HG02588 (cell line): ENCODE data around the gene NCOA1.

Experiments used
- ATAC-seq: cut with Tn5 transposase; IDR thresholded peaks from one replicate; pipeline ENCODE4 v1.9.1; 2021; ENCODE audit warnings: mild to moderate bottlenecking, moderate library complexity; ENCODE audit not compliant: unreplicated experiment

Gene NCOA1

DNA sequence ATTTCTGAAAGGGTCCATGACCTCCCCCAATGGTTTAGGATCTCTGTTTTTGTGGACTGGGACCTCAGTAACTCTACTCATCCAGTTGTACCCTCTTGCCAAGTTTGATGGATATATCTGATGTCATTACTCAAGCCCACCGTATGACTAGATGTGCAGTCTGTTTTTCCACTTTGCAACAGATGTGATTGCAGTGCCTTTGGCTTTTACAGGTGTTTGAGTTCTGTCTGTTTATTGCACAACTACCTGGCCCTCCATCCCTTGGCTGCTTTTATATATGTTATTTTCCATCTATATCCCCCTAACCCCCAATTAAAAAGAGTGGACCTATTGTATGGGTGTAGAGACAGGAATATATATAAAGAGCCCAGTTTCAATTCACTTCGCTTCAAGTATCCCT, 10.8 kb downstream of the NCOA1 start:
- ATAC-seq = no peak

DNA sequence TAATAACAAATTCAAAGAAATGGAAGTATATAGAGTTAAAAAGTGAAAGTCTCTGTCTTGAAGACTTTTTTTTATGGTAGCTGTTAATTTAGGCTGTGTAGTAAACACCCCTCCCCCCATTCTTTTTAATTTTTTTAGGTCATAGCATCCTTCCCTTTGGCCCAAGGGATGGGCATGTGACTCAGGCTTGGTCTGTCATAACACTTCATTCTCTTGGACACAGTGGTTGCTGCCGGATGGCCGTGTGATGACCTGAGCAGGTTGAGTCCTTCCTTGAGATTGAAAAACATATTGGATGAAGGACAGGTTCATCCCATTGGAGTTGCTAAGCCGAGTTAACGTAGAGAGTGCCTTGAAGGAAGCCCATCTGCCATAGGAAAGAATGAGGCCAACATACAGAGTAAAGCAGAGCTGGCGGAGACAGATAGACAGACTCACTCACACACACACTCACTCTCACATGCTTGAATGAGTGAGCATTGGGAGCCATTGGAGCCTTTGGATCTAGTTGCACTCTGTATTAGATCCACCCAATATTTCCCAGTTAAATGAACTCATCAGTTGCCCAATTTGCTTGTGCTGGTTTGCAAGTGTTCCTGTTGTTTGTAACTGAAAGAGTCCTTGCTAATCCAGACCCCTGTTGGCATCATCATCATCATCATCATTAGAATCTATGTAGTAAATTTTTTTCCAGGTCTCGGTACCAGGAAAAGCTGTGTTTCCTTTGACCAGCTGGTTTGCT, 14.7 kb downstream of the NCOA1 start:
- ATAC-seq = no peak

DNA sequence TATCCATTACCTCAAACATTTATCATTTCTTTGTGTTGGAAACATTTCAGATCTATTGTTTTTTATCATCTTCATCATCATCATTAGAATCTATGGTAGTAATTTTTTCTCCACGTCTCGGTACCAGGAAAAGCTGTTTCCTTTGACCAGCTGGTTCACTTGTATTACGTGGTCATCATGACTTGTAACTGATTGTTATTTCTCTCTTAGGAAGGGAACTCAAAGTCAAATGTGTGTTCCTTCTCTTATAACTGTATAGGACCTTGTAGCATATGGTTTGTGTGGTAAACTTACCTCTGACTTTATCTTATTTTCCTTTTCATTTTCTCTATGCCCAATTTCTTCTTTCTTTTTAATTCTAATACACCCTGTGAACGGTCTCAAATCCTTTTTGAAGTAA, 16.5 kb downstream of the NCOA1 start:
- no peak for ATAC-seq

DNA sequence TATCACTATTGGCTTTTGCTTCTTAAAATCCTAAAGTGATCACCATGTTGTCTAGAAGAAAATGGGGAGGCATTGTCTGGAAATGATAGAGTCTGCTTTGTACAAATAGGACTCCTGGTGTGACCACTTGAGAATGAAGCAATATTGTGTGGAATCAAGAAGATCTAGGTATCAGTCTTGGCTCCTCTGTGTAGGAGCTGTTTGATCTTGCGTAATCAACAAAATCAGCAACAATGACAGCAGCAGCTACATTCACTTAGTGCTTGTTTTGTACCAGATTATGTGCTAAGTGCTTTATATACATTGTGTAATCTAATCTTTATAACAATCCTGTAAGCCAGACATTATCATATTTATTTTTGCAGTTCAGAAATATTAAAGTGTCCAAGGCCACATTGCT, 17.8 kb downstream of the NCOA1 start:
- ATAC-seq = no peak

DNA sequence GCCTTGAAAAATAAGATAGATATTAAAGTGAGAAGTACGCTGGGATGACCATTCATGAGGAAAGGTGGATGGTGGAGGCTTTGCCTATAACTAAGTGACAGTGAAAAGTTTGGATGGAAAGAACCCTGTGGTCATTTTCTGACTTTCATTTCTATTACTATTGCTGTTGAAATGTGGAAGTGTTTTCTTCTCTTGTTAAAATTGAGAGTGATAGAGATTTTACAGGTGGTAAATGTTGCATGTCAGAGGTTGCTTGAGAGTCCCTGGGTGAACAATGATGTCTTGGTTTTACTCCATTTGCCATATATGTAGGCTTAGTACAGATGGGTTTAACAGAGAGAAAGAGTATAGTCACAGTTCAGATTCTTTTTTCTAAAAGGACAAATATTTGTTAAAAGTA, 18.4 kb downstream of the NCOA1 start:
- ATAC-seq = peak; percentile 78

DNA sequence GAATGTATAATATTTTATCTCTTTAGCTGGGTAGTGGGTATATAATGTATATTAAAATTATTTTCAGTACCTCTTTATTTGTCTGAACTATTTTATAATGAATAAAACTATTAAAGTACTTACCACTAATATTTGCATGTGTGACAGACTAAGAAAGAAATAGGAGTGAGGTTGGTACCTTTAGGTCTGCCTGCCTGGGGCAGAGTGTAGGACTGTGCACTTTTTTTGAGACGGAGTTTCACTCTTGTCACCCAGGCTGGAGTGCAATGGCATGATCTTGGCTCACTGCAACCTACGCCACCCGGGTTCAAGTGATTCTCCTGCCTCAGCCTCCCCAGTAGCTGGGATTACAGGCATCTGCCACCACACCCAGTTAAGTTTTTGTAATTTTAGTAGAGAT, 18.8 kb downstream of the NCOA1 start:
- ATAC-seq = no peak

DNA sequence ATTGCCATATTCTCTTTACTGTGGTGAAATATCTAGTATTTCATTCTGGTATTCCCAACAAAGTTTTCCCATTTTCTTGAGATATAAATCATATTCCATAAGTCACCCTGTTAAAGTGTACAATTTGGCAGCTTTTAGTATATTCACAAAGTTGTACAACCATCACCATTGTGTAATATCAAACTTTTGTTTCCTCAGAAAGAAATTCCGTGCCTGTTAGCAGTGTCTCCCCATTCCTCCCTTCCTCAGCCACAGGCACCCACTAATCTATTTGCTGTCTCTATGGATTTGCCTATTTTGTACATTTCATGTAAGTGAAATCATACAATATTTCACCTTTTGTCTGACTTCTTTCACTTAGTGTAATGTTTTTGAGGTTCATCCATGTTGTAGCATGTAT, 19.7 kb downstream of the NCOA1 start:
- no peak for ATAC-seq

DNA sequence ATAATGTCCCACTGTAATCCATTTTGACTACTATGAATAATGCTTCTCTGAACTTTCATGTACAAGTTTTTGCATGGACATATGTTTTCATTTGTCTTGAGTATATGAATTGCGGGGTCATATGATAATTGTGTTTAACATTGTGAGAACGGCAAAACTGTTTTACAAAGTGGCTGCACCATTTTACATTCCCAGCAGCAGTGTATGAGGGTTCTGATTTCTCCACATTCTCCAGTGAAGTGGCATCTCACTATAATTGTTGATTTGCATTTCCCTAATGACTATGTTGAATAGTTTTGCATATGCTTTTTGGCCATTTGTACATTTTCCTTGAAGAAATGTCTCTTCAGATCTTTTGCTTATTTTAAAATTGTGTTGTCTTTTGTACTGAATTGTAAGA, 20.1 kb downstream of the NCOA1 start:
- ATAC-seq = no peak

DNA sequence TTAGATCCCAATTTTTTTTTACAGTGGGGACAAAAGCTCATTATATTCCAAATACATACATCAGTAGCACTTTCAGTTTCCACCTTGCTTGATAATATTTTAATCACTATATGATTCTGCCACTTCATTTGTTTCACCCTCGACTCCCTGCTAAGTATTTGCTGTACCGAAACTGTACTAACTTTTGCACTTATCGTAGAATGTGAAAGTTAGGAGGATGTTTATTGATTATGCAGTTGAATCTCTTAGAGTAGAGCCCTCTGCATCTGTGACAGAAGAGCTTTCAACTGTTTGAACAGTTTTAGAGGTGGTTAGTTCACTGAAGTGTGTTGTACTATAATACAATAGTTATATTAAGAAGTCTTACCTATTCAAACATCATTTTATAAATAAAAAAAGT, 20.8 kb downstream of the NCOA1 start:
- ATAC-seq = no peak

DNA sequence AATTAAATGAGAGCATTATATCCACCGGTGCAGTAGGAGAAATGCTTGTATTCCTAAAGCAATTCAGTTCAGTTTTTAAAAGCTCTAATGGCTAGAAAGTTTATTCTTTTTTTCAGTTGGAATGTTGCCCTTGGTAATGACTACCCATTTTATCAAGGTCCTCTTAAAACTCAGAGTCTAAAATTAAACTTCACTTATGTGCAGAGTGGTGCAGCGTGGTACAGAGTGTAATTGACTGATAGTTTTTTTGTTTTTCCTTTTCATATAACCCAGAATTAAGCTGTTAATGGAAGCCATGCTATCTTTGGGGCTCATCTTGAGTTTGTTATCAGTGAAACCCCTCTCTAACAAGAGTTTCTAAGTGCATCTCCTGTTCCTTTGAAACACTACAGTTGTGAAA, 21.4 kb downstream of the NCOA1 start:
- no peak for ATAC-seq

DNA sequence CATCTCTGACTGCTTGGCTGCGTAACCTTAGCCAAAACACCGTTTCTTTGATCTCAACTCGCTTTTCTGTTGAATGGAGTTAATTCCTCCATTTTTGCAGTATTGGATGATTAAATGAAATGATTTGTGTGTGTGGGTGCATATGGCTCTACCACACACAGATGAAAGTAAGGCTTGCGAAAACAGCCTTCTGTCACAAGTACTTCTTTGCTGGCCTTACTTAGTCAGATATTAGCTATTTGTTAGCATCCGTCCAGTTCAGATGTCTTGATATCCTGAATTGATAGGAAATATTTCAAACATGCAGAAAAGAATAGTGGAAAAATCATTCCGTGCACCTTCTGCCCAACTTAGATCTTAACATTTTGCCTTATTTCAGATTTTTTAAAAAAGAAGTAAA, 21.8 kb downstream of the NCOA1 start:
- no peak for ATAC-seq

DNA sequence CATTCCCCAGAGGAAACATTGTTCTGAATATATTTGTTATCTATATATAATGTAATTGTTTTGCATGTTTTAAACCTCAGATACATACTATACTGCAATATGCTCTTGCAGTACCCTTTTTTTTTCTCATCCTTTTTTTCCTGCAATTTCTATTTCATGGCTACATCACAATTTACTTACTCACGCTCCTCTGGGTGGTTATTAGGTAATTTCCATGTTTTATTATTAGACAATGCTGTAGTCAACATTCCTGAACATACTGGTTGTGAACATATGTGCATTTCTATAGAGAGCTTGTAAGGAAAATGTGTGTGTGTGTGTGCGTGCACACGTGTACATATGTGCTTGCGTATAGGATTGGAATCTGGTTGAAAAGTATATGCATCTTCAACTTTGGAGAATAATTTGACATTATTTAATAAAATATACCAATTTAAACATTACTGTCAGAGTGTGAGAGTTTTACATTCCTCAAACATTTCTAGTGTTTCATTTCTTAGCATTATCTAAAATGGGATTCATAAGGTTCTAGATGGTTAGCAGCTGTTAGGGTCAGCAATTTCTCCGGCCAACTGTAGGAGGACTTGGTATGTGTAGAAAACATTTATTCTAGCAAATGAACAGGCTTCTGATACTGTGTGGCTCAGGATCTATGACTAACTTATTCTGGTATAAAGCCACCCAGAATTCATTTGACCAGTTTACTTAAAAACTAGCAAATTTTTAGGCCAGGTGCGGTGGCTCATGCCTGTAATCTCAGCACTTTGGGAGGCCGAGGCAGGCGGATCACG, 22.4 kb downstream of the NCOA1 start:
- ATAC-seq = no peak

DNA sequence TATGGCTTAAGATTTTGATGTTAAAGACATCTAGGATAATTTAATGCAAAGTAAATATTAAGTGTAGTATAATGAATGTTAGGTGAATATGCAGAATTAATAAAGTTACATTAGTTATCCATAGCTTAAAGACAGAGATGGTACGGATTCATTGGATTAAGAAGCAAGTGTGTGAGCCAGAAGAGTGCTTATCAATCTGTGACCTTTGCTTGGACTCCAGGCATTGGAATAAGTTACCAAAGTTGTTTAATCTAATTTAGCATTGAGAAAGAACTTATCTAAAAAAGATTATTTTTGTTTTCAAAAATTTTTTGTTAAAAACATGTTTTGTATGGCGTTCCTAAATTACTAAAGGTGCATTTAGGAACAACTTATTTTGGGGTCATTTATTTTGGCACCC, 23.8 kb downstream of the NCOA1 start:
- ATAC-seq = no peak

DNA sequence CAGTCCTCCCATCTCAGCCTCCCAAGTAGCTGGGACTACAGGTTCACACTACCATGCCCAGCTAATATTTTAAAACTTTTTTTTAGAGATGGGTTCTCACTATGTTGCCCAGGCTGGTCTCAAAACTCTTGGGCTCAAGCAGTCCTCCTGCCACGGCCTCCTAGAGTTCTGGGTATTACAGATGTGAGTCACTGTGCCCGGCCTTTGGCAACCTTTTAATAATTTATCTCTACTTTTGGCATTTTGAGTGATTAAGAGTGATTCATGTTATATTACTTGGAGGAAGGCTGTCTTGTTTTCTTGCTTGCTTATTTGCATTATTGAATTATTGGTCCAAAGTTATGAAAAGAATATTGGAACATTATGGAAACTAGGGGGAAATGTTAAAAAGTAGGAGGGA, 24.3 kb downstream of the NCOA1 start:
- ATAC-seq = no peak

DNA sequence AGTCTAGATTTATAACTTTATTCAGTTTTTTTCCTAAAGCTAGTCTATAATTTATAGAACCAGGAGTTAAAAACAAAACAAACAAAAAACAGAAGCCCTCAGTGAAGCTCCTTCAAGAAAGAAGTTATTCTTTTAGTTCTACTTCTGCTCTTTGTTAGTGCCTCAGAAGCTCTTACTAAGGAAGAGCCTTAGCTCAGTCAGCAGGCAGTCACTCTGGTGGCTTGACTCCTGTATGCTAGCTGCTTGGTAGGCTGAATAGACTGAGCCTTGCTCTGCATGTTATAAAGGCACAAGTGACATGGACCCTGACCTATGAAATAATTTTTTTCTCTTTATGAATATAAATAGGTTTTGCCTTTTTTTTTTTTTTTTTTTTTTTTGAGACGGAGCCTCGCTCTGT, 24.8 kb downstream of the NCOA1 start:
- no peak for ATAC-seq

DNA sequence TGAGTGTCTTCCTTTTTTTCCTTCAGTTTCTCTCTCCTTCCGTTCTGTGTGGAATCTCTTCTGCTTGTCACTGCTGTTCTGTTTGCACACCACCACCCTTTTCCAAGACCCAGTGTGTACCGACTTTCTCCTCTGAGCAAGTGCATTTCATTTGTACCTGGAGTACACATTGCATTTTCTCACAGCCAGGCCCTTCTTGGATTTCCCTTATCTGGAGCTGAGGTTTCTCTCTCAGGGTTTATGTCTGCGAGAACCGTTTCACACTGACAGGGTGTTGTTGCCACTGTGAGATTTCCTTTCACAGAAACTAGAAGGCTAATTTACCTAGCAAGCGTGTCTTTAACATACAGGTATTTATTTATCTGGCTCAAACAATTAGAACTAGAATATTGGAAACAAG, 26.2 kb downstream of the NCOA1 start:
- ATAC-seq = no peak

DNA sequence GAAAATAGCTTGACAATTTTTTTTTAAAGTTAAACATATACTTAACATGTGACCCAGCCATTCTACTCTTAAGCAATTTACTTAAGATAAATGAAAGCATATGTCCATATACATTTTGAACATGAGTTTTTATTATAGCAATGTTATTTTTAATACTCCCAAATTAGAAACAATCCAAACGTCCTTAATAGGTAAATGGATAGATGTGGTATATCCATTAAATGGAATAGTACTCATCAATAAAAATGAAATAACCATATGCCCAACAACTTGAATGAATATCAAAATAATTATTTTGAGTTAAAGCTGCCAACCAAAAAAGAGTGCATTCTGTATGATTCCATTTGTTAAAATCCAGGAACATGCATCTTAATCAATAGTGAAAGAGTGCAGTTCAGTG, 29.1 kb downstream of the NCOA1 start:
- no peak for ATAC-seq

DNA sequence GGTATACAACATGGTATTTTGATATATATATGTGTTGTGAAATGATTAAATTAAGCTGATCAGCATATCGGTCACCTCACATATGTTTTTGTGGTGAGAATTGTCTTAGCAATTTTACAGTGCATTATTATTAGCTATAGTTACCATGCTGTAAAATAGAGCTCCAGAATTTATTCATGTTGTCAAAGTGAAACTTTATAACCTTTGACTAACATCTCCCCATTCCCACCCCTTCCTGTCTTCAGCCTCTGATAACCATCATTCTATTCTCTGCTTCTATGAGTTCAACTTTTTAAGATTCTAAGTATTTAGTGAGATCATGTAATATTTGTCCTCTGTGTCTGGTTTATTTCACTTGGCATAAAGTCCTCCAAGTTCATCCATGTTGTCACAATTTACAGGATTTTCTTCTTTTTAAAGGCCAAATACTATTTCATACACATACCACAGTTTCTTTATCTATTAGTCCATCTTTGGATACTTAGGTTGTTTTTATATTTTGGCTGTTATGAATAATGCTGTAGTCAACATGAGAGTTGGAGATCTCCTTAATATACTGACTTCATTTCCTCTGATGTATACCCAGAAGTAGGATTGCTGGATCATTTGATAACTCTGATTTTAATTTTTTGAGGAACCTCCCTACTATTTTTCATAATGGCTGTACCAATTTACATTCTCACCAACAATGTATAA, 30.3 kb downstream of the NCOA1 start:
- ATAC-seq = no peak

DNA sequence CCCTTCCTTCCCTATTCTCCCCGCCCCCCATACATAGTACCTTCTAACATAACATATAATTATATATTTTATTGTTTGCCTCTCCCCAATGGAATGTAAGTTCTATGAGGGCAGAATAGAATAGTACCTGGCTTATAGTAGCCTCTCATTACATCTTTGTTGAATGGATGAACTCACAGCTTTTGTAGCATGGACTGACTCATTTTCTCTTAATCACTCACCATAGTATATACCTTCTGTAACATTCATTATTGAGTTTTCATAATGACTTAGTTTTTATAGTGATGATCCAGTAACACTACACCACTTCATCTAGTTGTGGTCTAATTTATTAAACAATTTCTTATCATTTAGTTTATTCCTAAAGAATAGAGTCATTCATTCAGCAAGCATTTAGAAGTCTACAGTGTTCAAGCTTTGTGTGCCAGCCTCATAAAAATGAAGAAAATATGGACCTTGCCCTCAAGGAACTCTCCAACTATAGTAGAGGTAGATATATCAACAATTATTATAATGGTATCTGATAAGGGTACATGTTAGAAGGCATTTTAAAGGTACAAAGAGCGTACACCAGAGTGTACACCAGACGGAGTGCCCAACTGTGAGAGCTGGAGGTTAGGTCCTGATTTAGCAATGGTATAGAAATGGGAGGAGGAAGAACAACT, 31.1 kb downstream of the NCOA1 start:
- ATAC-seq = no peak

DNA sequence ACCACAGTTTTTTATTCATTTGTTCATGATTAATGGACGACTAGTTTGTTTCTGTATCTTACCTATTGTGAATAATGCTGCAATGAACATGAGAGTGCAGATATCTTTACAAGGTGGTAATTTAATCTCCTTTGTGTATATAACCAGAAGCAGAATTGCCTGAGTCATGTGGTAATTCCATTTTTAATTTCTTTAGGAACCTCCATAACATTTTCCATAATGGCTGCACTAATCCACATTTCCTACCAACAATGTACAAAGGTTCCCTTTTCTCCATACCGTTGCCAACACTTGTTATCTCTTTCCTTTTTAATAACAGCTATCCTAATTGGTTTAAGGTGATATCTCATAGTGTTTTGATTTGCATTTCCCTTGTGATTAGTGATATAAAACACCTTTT, 36.5 kb downstream of the NCOA1 start:
- ATAC-seq = no peak

DNA sequence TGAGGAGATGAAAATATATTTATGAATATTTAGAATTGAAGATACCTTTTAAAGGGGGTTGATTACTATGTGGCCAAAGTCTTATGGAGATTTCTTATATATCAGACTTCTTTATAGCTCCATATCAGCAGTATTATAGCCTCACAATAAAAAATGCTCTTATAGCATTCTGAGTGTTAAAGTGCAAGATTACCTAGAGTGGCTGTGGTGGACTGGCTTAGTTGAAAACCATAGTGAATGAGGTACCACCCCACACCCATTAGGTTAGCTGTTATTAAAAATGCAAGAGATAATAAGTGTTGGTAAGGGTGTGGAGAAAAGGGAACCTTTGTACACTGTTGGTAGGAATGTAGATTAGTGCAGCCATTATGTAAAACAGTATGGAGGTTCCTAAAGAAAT, 39.7 kb downstream of the NCOA1 start:
- no peak for ATAC-seq
